ENCODE data around the gene RAD23A. TPM values are rescaled to one million over a fixed set of nuclear protein-coding genes. Genes with fewer than 3 reads are reported as not detected.
A peak's percentile ranks its signal among the peaks of the same experiment; 100 is the strongest.
"Not testable (repeated sequence)": the region's sequence is repeated elsewhere in the genome, so short reads cannot be mapped to it uniquely, and the experiment has no call there.

Gene RAD23A
- total RNA-seq, 1 donor from 2014 or later: 102 TPM

- DNase-seq (ENCODE audit: low spot score) (no peak), ATAC-seq (no peak)
- intact Hi-C loops (cut with DNase I): no loop called here
Observed at GRCh38 chr19:12953138-12953798, 7.6 kb downstream of the RAD23A start.

DNA sequence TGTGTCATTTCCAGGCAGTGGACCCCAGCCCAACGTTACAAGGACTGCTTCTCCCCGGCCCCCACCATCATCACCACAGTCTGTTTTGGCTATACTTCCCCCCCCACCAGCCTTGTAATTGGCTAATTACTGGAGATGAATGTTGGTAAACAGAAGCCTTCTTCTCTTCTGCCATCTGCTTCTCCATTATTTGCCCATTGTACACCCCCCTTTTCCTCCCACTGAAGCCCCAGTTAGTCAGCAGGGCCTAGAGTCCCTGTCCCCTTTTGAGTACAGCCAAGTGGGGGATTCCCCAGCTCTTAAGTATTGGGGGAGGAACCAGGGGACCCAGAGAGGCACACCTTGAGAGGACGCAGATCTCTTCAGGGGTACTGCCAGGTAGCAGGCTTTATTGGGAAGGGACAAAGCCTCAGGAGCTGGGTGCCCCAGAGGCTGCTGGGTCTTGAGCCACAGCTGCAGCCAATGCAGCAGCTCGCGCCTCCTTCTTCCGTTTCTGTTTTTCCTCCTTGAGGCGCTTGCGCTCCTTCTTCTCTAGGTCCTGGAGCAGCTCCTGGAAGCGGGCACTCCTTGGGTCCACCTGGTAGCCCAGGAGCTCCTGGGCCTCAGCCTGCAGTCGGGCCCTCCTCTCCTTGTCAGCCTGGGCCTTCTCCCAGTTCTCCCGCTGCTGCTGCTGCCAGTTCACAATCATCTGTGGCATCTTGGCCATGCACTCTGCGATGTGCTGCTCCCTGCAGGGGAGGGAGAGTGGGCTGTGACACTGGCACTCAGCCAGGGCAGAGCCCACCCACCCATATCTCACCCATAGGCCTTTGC lies 8.3 kb downstream of the RAD23A start:
- intact Hi-C loops (cut with DNase I): no loop called here
- DNase-seq (ENCODE audit: low spot score) (no peak), ATAC-seq (no peak)

GRCh38 chr19:12954612-12954962 lies 8.9 kb downstream of the RAD23A start:
- intact Hi-C loops (cut with DNase I): no loop called here
- DNase-seq (ENCODE audit: low spot score) (no peak), ATAC-seq (no peak)

DNA sequence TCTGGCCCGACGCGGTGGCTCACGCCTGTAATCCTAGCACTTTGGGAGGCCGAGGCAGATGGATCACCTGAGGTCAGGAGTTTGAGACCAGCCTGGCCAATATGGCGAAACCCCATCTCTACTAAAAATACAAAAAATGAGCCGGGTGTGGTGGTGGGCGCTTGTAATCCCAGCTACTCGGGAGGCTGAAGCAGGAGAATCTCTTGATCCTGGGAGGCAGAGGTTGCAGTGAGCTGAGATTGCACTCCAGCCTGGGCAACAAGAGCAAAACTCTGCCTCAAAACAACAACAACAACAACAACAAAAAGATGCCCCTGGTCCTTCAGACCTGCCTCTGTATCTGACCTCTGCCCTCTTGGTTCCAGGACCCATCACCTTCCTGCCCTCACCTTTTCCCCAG lies 9.9 kb downstream of the RAD23A start:
- intact Hi-C loops (cut with DNase I); DNase-seq (ENCODE audit: low spot score); ATAC-seq: not testable (repeated sequence)

DNA sequence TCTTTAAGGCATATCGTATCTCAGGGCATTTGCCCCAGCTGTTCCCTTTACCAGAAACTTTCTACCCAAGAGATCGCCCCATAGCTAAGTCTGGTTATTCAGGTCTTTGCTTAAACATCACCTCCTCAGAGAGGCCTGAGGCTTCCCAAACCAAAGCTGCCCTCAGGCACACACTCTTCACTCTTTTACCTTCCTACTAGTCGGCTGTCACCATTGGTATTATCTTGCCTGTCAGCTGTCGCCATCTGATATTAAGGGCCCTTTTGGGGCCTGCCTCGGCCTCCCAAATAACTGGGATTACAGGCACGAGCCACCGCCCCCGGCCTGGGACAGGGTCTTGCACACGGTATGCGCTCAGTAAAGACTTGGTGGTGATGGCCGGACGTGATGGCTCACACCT lies 10.3 kb downstream of the RAD23A start:
- DNase-seq (ENCODE audit: low spot score) (no peak), ATAC-seq (no peak)
- intact Hi-C loops (cut with DNase I): no loop called here

- intact Hi-C loops (cut with DNase I): no loop called here
- ATAC-seq (peak; percentile 95), DNase-seq (ENCODE audit: low spot score) (peak; percentile 82)
Observed at GRCh38 chr19:12956446-12957388, 11.1 kb downstream of the RAD23A start, which contains the start of gene GADD45GIP1. TSS of gene GADD45GIP1 (minus strand) at chr19:12957223. CDS start at chr19:12957212, 11 bp downstream.

DNA sequence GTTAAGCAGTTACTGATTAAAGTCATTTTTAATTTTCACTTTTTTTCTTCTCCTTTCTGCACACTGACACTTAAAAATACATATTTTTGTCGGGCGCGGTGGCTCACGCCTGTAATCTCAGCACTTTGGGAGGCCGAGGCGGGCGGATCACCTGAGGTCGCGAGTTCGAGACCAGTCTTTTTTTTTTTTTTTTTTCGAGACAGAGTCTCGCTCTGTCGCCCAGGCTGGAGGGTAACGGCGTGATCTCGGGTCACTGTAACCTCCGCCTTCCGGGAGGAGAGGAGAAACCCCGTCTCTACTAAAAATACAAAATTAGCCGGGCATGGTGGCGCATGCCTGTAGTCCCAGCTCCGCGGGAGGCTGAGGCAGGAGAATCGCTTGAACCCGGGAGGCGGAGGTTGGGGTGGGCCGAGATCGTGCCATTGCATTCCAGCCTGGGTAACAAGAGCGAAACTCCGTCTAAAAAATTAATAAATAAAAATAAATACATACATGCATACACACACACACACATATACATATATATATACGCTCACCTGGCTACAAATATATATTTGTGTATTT lies 11.8 kb downstream of the RAD23A start:
- DNase-seq (ENCODE audit: low spot score); intact Hi-C loops (cut with DNase I): not testable (repeated sequence)
- ATAC-seq: peak; percentile 24

GRCh38 chr19:12959481-12959880 lies 13.8 kb downstream of the RAD23A start:
- intact Hi-C loops (cut with DNase I): no loop called here
- DNase-seq (ENCODE audit: low spot score): no peak
- ATAC-seq: no peak

- ATAC-seq: peak; percentile 95
Observed at GRCh38 chr19:12965017-12965811, 19.6 kb downstream of the RAD23A start.

GRCh38 chr19:12965812-12966135 lies 20.1 kb downstream of the RAD23A start:
- ATAC-seq (no peak), DNase-seq (ENCODE audit: low spot score) (no peak)
- intact Hi-C loops (cut with DNase I): no loop called here

More at GRCh38 chr19:12965017-12965811, 19.6 kb downstream of the RAD23A start:
- peak; percentile 88 for DNase-seq (ENCODE audit: low spot score)
- intact Hi-C loops (cut with DNase I): no loop called here

GRCh38 chr19:12967907-12968306 lies 22.2 kb downstream of the RAD23A start:
- no peak for ATAC-seq
- intact Hi-C loops (cut with DNase I): no loop called here
- no peak for DNase-seq (ENCODE audit: low spot score)

DNA sequence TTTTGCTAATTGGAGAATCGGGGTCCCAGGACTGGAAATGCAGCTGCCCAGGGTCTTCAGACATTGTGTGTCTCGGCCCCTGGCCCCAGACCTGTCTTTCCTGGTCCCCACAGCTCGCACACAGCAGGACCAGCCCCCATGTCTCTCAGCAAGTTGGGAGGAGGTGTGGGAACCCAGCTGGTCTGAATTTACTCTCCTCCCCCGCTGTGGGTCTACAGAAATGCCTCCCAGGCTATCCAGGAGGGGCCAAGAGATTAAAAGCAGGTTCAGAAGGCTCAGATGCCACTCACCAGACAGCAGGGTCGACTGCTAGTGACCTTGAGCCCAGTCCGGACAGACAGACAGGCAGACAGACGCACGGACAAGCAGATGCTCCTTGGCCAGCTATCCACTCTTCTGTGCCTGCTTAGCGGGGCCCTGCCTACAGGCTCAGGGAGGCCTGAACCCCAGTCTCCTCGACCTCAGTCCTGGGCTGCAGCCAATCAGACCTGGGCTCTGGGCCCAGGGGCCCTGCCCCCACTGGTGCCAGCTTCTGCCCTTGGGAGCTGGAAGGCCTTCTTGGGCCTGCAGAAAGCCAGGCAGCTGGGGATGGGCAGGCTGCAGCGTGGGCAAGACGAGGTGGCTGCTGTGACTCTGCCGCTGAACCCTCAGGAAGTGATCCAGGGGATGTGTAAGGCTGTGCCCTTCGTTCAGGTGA lies 23.8 kb downstream of the RAD23A start, which contains the start of gene DAND5:
TSS of gene DAND5 (plus strand) at position 285 of the 697 bp plus-strand sequence. CDS start at position 370, 85 bp downstream.
- intact Hi-C loops (cut with DNase I): no loop called here
- ATAC-seq: no peak
- no peak for DNase-seq (ENCODE audit: low spot score)

- ATAC-seq (no peak), DNase-seq (ENCODE audit: low spot score) (no peak)
- intact Hi-C loops (cut with DNase I): loop anchor here (10.0 kb wide), 1 partner anchor 275 kb away; no protein-coding TSS in a partner anchor
Observed at GRCh38 chr19:12970070-12970820, 24.6 kb downstream of the RAD23A start.

- DNase-seq (ENCODE audit: low spot score): no peak
- ATAC-seq: no peak
- intact Hi-C loops (cut with DNase I): loop anchor here (10.0 kb wide), 1 partner anchor 272 kb away; no protein-coding TSS in a partner anchor
Observed at GRCh38 chr19:12973236-12973635, 27.6 kb downstream of the RAD23A start.

DNA sequence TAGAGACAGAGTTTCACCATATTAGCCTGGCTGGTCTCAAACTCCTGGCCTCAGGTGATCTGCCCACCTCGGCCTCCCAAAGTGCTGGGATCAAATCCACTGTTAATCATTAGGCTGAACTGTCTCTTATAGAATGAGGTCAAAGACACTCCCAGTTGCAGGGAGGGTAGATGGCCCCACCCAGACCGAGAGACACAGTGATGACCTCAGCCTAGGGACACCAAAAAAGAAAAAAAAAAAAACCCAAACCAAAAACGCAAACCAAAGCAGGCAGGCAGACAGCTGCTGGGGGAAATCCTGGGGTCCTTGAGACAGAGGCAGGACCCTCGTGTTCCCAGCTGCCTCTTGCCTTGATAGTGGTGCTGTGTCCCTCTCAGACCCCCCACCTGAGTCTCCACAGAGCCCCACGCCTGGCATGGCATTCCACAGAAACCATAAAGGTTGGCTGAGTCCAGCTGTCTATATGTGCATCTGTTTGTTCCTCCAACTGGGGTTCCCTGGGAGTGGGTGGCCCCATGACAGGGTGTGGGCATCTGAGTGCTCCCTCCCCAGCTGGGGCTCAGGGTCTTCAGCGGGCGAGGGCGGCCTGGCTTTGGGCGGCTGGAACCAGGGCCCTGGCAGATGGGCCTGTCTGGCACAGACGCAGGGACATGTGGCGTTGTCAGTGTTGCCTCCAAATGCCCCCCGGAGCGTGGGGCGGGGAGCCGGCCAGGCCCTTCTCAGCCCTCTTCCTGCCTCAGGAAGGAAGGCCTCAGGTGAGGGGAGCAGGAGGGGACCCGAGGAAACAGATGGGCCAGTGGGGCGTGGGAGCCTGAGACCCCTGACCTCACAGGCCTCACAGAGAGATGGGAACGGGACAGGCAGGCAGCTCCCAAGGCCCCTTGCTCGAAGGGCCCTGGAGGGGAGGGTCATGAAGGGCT lies 28.9 kb downstream of the RAD23A start:
- ATAC-seq: no peak
- intact Hi-C loops (cut with DNase I): loop anchor here (10.0 kb wide), 1 partner anchor 270 kb away; no protein-coding TSS in a partner anchor
- DNase-seq (ENCODE audit: low spot score): no peak
